Spleen (tissue), 11 donors: ENCODE data around the gene EPHA6. TPM values are rescaled to one million over a fixed set of nuclear protein-coding genes. Genes with fewer than 3 reads are reported as not detected.

ENCODE experiments used
- DNase-seq: peaks from one replicate; pipeline ENCODE4 v3.0.0-alpha.2; 2020
- H3K27ac ChIP-seq, 8 donors: fragments of 200-600 bp; sonication (generic) in 7 of 8; 1 replicate in 4 of 8; 2 replicates in 4 of 8; pipeline versions ENCODE4 v1.5.0 to v1.8.0; 2016 to 2021; ENCODE audit warnings: inconsistent platforms in 4 of 8, mild to moderate bottlenecking in 4 of 8, moderate library complexity in 1 of 8
- H3K27me3 ChIP-seq, 7 donors: fragments of 200-600 bp; sonication (generic) in 6 of 7; replicated peaks in 1 of 7; 1 replicate in 4 of 7; 2 replicates in 3 of 7; pipeline versions ENCODE4 v1.5.0 to v1.8.0; 2016 to 2021; ENCODE audit warnings: inconsistent platforms in 3 of 7, mild to moderate bottlenecking in 1 of 7
- H3K36me3 ChIP-seq, 6 donors: fragments of 200-600 bp; sonication (generic) in 5 of 6; 1 replicate in 4 of 6; 2 replicates in 2 of 6; pipeline versions ENCODE4 v1.5.0 to v1.8.0; 2016 to 2021; ENCODE audit warnings: inconsistent platforms in 2 of 6
- H3K4me1 ChIP-seq, 6 donors: fragments of 200-600 bp; sonication (generic) in 5 of 6; 1 replicate in 3 of 6; 2 replicates in 3 of 6; pipeline versions ENCODE4 v1.5.0 to v1.8.0; 2016 to 2021; ENCODE audit warnings: inconsistent platforms in 3 of 6
- H3K4me3 ChIP-seq, 8 donors: fragments of 200-600 bp; sonication (generic) in 7 of 8; 1 replicate in 4 of 8; 2 replicates in 4 of 8; pipeline versions ENCODE4 v1.5.0 to v1.8.0; 2016 to 2021; ENCODE audit warnings: inconsistent platforms in 4 of 8, mild to moderate bottlenecking in 4 of 8, moderate library complexity in 2 of 8
- H3K9me3 ChIP-seq, 8 donors: fragments of 200-600 bp; sonication (generic) in 7 of 8; 1 replicate in 4 of 8; 2 replicates in 4 of 8; pipeline versions ENCODE4 v1.5.0 to v1.8.0; 2016 to 2021; ENCODE audit warnings: inconsistent platforms in 4 of 8
- CTCF ChIP-seq, 11 experiments: fragments of 200-600 bp in 7 of 11; fragments of 450-650 bp in 4 of 11; sonication (generic) in 4 of 11; IDR thresholded peaks in 8 of 11; conservative IDR thresholded peaks in 3 of 11; 1 replicate in 7 of 11; 2 replicates in 4 of 11; pipeline versions ENCODE4 v1.4.0 to v1.8.0; 2016 to 2021; ENCODE audit warnings: antibody characterized with exemption in 11 of 11, inconsistent platforms in 4 of 11, mild to moderate bottlenecking in 1 of 11
- POLR2A ChIP-seq, 3 donors: fragments of 450-650 bp; IDR thresholded peaks; one replicate each; pipeline ENCODE4 v1.5.1; 2017; ENCODE audit warnings: antibody characterized with exemption in 3 of 3, mild to moderate bottlenecking in 1 of 3
- POLR2AphosphoS5 ChIP-seq, 3 donors: sonication (generic); formaldehyde crosslinking; IDR thresholded peaks; one replicate each; pipeline ENCODE4 v1.5.1; 2017; ENCODE audit warnings: antibody characterized with exemption in 3 of 3
- WGBS, 5 donors: extraction: QIAGEN DNeasy Blood & Tissue Kit in 3 of 5; methylation state at CpG; one replicate each; pipeline versions ENCODE4 v1.1.5 to v1.1.7; 2013 to 2018; 5-methylcytosine and 5-hydroxymethylcytosine counted together
- intact Hi-C: fragments of 100-400 bp; cut with DNase I; formaldehyde crosslinking; loops from one replicate; pipeline ENCODE4 v1.15.0; 2023; ENCODE audit warnings: low total_unique reads
- polyA plus RNA-seq, 3 donors: library from polyadenylated mRNA; stranded (reverse); fragments of 200-250 nt; gene quantifications; one replicate each; pipeline ENCODE4 v1.2.1, GENCODE V29; 2013
- total RNA-seq, 7 donors: library from RNA; depleted of rRNA in 3 of 7; stranded (reverse); fragments of >200 nt in 3 of 7; fragmentation: NEBNext Ultra II Directional in 4 of 7; extraction: Animal tissue kit (Norgen Biotek cat#: 25700) in 4 of 7; gene quantifications; one replicate each; pipeline versions ENCODE4 v1.1.0 to v1.2.1, GENCODE V29; 2016 to 2021
- donor health status: healthy with polysubstance abuse.
- donor health status: DM: no; HTN: no; CAD: no; lungs with moderate emphysema.
- donor health status: DM: no; HTN: no; CAD: no.
- donor health status: Bipolar disorder and iron deficiency.
- donor health status: healthy.
- donor health status: DM: no; HTN: no; CAD: no.
- donor health status: DM: yes; HTN: yes; CAD: no.

EPHA6 gene
- total and polyA plus RNA-seq, 10 donors, result 0.44 TPM; not detected in 9

DNA sequence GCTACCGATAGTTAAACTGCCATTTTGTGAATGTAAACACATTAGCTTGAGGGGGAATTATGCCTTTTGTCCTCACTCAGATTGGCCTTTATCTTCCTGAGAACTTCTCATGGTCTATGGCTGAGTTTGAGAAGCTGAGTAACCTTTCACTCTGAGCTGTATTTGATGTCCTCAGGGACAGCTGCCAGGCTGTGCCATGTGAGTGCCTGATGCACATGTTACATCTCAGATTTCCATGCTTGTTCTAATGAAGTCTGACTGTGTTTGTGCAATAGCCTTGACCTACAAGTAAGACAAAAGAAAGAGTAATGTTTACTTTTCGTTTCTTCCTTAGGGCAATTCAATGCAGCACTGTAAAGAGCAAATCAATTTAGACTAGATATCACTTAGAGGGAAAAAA is 906.0 kb downstream of the EPHA6 start:
- Histone ChIP-seq H3K36me3 (no peaks in the 10 kb centered on the region), H3K27me3 (peaks cover 0 to 11% (median 0%) of the 10 kb centered on the region in 7 donors), H3K4me3 (no peak overlapping the region), H3K4me1 (peaks cover 0 to 3% (median 0%) of the 10 kb centered on the region in 6 donors), H3K27ac (no peak overlapping the region), H3K9me3 (no peaks in the 10 kb centered on the region)
- 62 to 77% (median 74%) methylated on average over 2 of the region's 2 CpGs for WGBS, 5 donors
- intact Hi-C loops, result no loop called here
- no peak for DNase-seq
- TF ChIP-seq CTCF (IDR thresholded peaks at IDR 0.05 in 8 of 11, conservative IDR thresholded peaks at IDR 0.05 in 3 of 11) (no peak), POLR2AphosphoS5 (IDR thresholded peaks at IDR 0.05) (no peak), POLR2A (IDR thresholded peaks at IDR 0.05) (no peak)

DNA sequence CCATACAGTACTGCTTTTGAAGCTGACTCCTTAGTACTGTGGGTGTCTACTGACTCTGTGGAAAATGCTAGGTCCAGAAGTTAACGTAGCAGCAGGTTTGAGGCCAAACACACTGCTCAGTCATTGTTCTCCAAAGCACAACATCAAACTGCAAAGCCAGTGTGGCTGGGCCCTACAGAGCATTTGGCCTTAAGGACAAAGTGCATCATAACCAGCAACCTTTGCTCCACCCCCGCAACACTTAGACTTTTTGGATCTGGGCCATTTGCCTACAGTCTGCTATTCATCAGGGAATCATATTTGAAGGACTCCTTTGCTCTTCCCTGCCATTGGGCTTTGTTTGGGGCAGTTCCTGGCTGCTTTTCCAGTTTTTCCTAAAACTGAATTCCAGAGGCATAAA is 907.1 kb downstream of the EPHA6 start:
- H3K27ac ChIP-seq, result no peak overlapping the region
- no peak overlapping the region for H3K4me3 ChIP-seq
- H3K36me3 ChIP-seq, result no peaks in the 10 kb centered on the region
- TF ChIP-seq CTCF (IDR thresholded peaks at IDR 0.05 in 8 of 11, conservative IDR thresholded peaks at IDR 0.05 in 3 of 11) (no peak), POLR2AphosphoS5 (IDR thresholded peaks at IDR 0.05) (no peak), POLR2A (IDR thresholded peaks at IDR 0.05) (no peak)
- H3K9me3 ChIP-seq, result no peaks in the 10 kb centered on the region
- peaks cover 0 to 11% (median 0%) of the 10 kb centered on the region in 7 donors for H3K27me3 ChIP-seq
- peaks cover 0 to 3% (median 0%) of the 10 kb centered on the region in 6 donors for H3K4me1 ChIP-seq
- 71 to 86% (median 82%) methylated on average over 2 of the region's 2 CpGs for WGBS, 5 donors
- intact Hi-C loops, result no loop called here
- no peak for DNase-seq

DNA sequence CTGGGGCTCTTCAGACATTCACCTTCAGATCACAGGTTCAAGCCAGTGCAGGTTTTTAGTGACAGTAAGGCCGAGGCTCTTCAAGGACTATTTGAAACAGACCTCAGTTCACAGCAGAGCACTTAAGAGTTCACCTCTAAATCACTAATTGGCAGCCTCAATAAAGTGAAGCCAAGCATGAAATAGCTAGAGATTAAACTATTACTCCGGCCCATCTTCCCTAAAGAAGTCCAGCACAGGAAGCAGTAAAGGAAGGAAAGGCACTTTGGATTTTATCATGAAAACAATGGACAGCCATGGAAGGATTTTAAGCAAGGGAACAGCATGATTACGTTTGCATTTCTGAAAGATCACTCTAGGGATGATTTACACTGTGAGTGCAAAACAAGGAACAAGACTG is 922.5 kb downstream of the EPHA6 start:
- no peak overlapping the region for H3K4me3 ChIP-seq
- no peak for DNase-seq
- WGBS, 5 donors, result 19 to 42% (median 35%) methylated on average over 3 of the region's 3 CpGs
- no peaks in the 10 kb centered on the region for H3K9me3 ChIP-seq
- no peaks in the 10 kb centered on the region for H3K36me3 ChIP-seq
- intact Hi-C loops, result no loop called here
- peak overlapping the region in 3 of 8 donors; percentile 35 to 49 (median 42) for H3K27ac ChIP-seq
- TF ChIP-seq POLR2A (IDR thresholded peaks at IDR 0.05), result no peak
- TF ChIP-seq CTCF (IDR thresholded peaks at IDR 0.05 in 8 of 11, conservative IDR thresholded peaks at IDR 0.05 in 3 of 11), result no peak
- no peak for TF ChIP-seq POLR2AphosphoS5 (IDR thresholded peaks at IDR 0.05)
- H3K4me1 ChIP-seq, result no peaks in the 10 kb centered on the region
- peaks cover 0 to 6% (median 0%) of the 10 kb centered on the region in 7 donors for H3K27me3 ChIP-seq

DNA sequence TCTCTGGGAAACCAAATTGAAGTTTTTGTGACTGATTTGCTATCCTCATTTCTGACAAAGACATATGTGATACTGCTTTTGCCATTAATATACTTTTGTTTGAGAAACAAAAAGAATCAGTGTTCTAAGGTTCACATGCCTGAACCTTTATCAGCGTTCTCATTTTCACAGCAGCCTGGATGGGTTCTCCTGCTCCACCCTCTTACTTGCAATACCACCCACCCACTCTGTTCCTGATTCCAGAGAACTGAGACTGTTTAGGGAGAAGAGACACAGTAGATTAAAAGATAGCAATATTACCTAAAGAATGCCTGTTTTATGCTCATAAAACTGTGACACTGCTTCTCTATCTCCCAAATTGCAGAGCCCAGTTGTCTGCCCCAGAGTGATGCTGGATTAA is 924.4 kb downstream of the EPHA6 start:
- Histone ChIP-seq H3K4me1 (no peaks in the 10 kb centered on the region), H3K27ac (no peak overlapping the region), H3K27me3 (no peaks in the 10 kb centered on the region), H3K36me3 (no peaks in the 10 kb centered on the region), H3K4me3 (no peak overlapping the region), H3K9me3 (no peaks in the 10 kb centered on the region)
- WGBS, 5 donors, result 60 to 85% (median 78%) methylated on average over 1 of the region's 1 CpG
- TF ChIP-seq CTCF (IDR thresholded peaks at IDR 0.05 in 8 of 11, conservative IDR thresholded peaks at IDR 0.05 in 3 of 11), result no peak
- no peak for TF ChIP-seq POLR2AphosphoS5 (IDR thresholded peaks at IDR 0.05)
- no peak for TF ChIP-seq POLR2A (IDR thresholded peaks at IDR 0.05)
- intact Hi-C loops, result no loop called here
- no peak for DNase-seq
